ENCODE measurements around the gene TMEM156. TPM values are rescaled to one million over a fixed set of nuclear protein-coding genes. Genes with fewer than 3 reads are reported as not detected.
"Not testable (repeated sequence)": the region's sequence is repeated elsewhere in the genome, so short reads cannot be mapped to it uniquely, and the experiment has no call there.

The TMEM156 gene
- total RNA-seq, 1 experiment from 2014 or later, result 33.7 TPM

GRCh38 chr4:38958453-38959190 lies 73.6 kb downstream of the TMEM156 start:
- DNase-seq (ENCODE audit: low read depth), result no peak

GRCh38 chr4:38957893-38958292 lies 74.3 kb downstream of the TMEM156 start:
- no peak for DNase-seq (ENCODE audit: low read depth)

- no peak for DNase-seq (ENCODE audit: low read depth)
These were observed 74.9 kb downstream of the TMEM156 start for GRCh38 chr4:38957261-38957815.

- no peak for DNase-seq (ENCODE audit: low read depth)
These were observed 76.3 kb downstream of the TMEM156 start for GRCh38 chr4:38955957-38956356.

GRCh38 chr4:38954727-38955126 lies 77.5 kb downstream of the TMEM156 start:
- no peak for DNase-seq (ENCODE audit: low read depth)

GRCh38 chr4:38952017-38952416 lies 80.2 kb downstream of the TMEM156 start:
- DNase-seq (ENCODE audit: low read depth), result no peak

- DNase-seq (ENCODE audit: low read depth), result no peak
These were observed 80.6 kb downstream of the TMEM156 start for GRCh38 chr4:38951598-38951997.

- DNase-seq (ENCODE audit: low read depth), result no peak
These were observed 81.5 kb downstream of the TMEM156 start for GRCh38 chr4:38950734-38951133.

GRCh38 chr4:38950159-38950558 lies 82.0 kb downstream of the TMEM156 start:
- no peak for DNase-seq (ENCODE audit: low read depth)

- DNase-seq (ENCODE audit: low read depth), result peak; percentile 41
These were observed 82.7 kb downstream of the TMEM156 start for GRCh38 chr4:38949411-38950051.

- peak; percentile 71 for DNase-seq (ENCODE audit: low read depth)
These were observed 83.7 kb downstream of the TMEM156 start for GRCh38 chr4:38948551-38948950.

GRCh38 chr4:38946919-38947318 lies 85.3 kb downstream of the TMEM156 start:
- DNase-seq (ENCODE audit: low read depth), result no peak

GRCh38 chr4:38944440-38944839 lies 87.8 kb downstream of the TMEM156 start:
- no peak for DNase-seq (ENCODE audit: low read depth)

GRCh38 chr4:38943343-38943742 lies 88.9 kb downstream of the TMEM156 start:
- DNase-seq (ENCODE audit: low read depth), result no peak

GRCh38 chr4:38941906-38942305 lies 90.3 kb downstream of the TMEM156 start:
- not testable (repeated sequence) for DNase-seq (ENCODE audit: low read depth)

- no peak for DNase-seq (ENCODE audit: low read depth)
These were observed 91.7 kb downstream of the TMEM156 start for GRCh38 chr4:38940476-38940875.

- no peak for DNase-seq (ENCODE audit: low read depth)
These were observed 93.0 kb downstream of the TMEM156 start for GRCh38 chr4:38939165-38939564.

GRCh38 chr4:38935391-38936073 lies 96.7 kb downstream of the TMEM156 start:
- DNase-seq (ENCODE audit: low read depth), result no peak

GRCh38 chr4:38931125-38931524 lies 101.1 kb downstream of the TMEM156 start:
- DNase-seq (ENCODE audit: low read depth), result no peak

- no peak for DNase-seq (ENCODE audit: low read depth)
These were observed 101.5 kb downstream of the TMEM156 start for GRCh38 chr4:38930707-38931106.

- no peak for DNase-seq (ENCODE audit: low read depth)
These were observed 102.0 kb downstream of the TMEM156 start for GRCh38 chr4:38930204-38930603.

- DNase-seq (ENCODE audit: low read depth), result no peak
These were observed 103.2 kb downstream of the TMEM156 start for GRCh38 chr4:38928974-38929373.

- DNase-seq (ENCODE audit: low read depth), result no peak
These were observed 103.6 kb downstream of the TMEM156 start for GRCh38 chr4:38928568-38928967.

Data from Daoy (cell line).